IPS DF 6.9 (cell line): Measurements from ENCODE around the gene NDUFB2.
"Not testable (repeated sequence)": the region's sequence is repeated elsewhere in the genome, so short reads cannot be mapped to it uniquely, and the experiment has no call there.

Experiments used
- DNase-seq: peaks from one replicate; pipeline ENCODE4 v3.0.0-alpha.2; 2013; ENCODE audit warnings: low read depth, low spot score
- H3K27ac ChIP-seq: one replicate; pipeline ENCODE4 v1.5.1; 2013; ENCODE audit warnings: low read length, control low read depth
- H3K27me3 ChIP-seq: 2 replicates; pipeline ENCODE4 v1.6.1; 2013; ENCODE audit warnings: mild to moderate bottlenecking, low read length; ENCODE audit not compliant: control insufficient read depth, insufficient read depth
- H3K36me3 ChIP-seq: 2 replicates; pipeline ENCODE4 v1.6.1; 2013; ENCODE audit warnings: low read length; ENCODE audit not compliant: control insufficient read depth, insufficient read depth
- H3K4me1 ChIP-seq: 2 replicates; pipeline ENCODE4 v1.6.1; 2013; ENCODE audit warnings: low read length; ENCODE audit not compliant: control insufficient read depth, insufficient read depth
- H3K4me3 ChIP-seq: 2 replicates; pipeline ENCODE4 v1.5.1; 2013; ENCODE audit warnings: mild to moderate bottlenecking, low read length
- H3K9me3 ChIP-seq: 2 replicates; pipeline ENCODE4 v1.6.1; 2013; ENCODE audit warnings: low read length, inconsistent platforms; ENCODE audit not compliant: control insufficient read depth, insufficient read depth
- WGBS: extraction: QIAGEN DNeasy Blood & Tissue Kit; methylation state at CpG from one replicate; pipeline ENCODE4 v1.1.7; 2013; ENCODE audit warnings: mixed read lengths, missing lambda C conversion rate; ENCODE audit not compliant: insufficient read length, insufficient coverage; 5-methylcytosine and 5-hydroxymethylcytosine counted together

The NDUFB2 gene

GRCh38 chr7:140672382-140673062, 24.0 kb upstream of the NDUFB2 start, which contains the start of gene ADCK2:
Gene ADCK2, plus strand, starts transcription at chr7:140672945. Its CDS starts 386 bp downstream, at chr7:140673331.
- Histone ChIP-seq H3K36me3 (no peaks in the 10 kb centered on the region), H3K9me3 (no peaks in the 10 kb centered on the region), H3K4me1 (peaks cover 3% of the 10 kb centered on the region; the same call in 1 of the 2 replicates), H3K27ac (no peak within 1 kb of the TSS), H3K4me3 (peak within 1 kb of the TSS; percentile 65), H3K27me3 (no peaks in the 10 kb centered on the region)
- DNase-seq, result no peak
- no CpG with 5 or more reads among the region's 41 CpGs for WGBS

GRCh38 chr7:140673063-140673773, 23.3 kb upstream of the NDUFB2 start:
- Histone ChIP-seq H3K9me3 (no peaks in the 10 kb centered on the region), H3K27me3 (no peaks in the 10 kb centered on the region), H3K4me3 (peak overlapping the region; percentile 65), H3K36me3 (no peaks in the 10 kb centered on the region), H3K27ac (no peak overlapping the region), H3K4me1 (peaks cover 3% of the 10 kb centered on the region; the same call in 1 of the 2 replicates)
- DNase-seq, result peak; percentile 31
- WGBS, result no CpG with 5 or more reads among the region's 72 CpGs

- no CpG with 5 or more reads among the region's 18 CpGs for WGBS
- no peaks in the 10 kb centered on the region for H3K36me3 ChIP-seq
- H3K4me3 ChIP-seq, result peak overlapping the region; percentile 65; the same call in 1 of the 2 replicates
- H3K9me3 ChIP-seq, result no peaks in the 10 kb centered on the region
- no peak for DNase-seq
- no peak overlapping the region for H3K27ac ChIP-seq
- peaks cover 3% of the 10 kb centered on the region; the same call in 1 of the 2 replicates for H3K4me1 ChIP-seq
- H3K27me3 ChIP-seq, result no peaks in the 10 kb centered on the region
These were observed 22.7 kb upstream of the NDUFB2 start for GRCh38 chr7:140673774-140674155.

GRCh38 chr7:140674356-140674800, 22.1 kb upstream of the NDUFB2 start:
- no CpG with 5 or more reads among the region's 5 CpGs for WGBS
- Histone ChIP-seq H3K27me3 (no peaks in the 10 kb centered on the region), H3K9me3 (no peaks in the 10 kb centered on the region), H3K4me3 (no peak overlapping the region), H3K36me3 (no peaks in the 10 kb centered on the region), H3K4me1 (peaks cover 3% of the 10 kb centered on the region; the same call in 1 of the 2 replicates), H3K27ac (no peak overlapping the region)
- DNase-seq, result no peak

GRCh38 chr7:140674899-140675701, 21.4 kb upstream of the NDUFB2 start:
- no peaks in the 10 kb centered on the region for H3K36me3 ChIP-seq
- DNase-seq, result no peak
- H3K4me1 ChIP-seq, result peaks cover 3% of the 10 kb centered on the region; the same call in 1 of the 2 replicates
- H3K9me3 ChIP-seq, result no peaks in the 10 kb centered on the region
- no peaks in the 10 kb centered on the region for H3K27me3 ChIP-seq
- no peak overlapping the region for H3K4me3 ChIP-seq
- WGBS, result no CpG with 5 or more reads among the region's 8 CpGs
- H3K27ac ChIP-seq, result no peak overlapping the region

- no peaks in the 10 kb centered on the region for H3K36me3 ChIP-seq
- no CpG with 5 or more reads among the region's 4 CpGs for WGBS
- peaks cover 3% of the 10 kb centered on the region; the same call in 1 of the 2 replicates for H3K4me1 ChIP-seq
- DNase-seq, result no peak
- H3K4me3 ChIP-seq, result no peak overlapping the region
- no peak overlapping the region for H3K27ac ChIP-seq
- H3K27me3 ChIP-seq, result no peaks in the 10 kb centered on the region
- H3K9me3 ChIP-seq, result no peaks in the 10 kb centered on the region
These were observed 20.8 kb upstream of the NDUFB2 start for GRCh38 chr7:140675726-140676125.

GRCh38 chr7:140676306-140676705, 20.2 kb upstream of the NDUFB2 start:
- no peaks in the 10 kb centered on the region for H3K27me3 ChIP-seq
- H3K36me3 ChIP-seq, result no peaks in the 10 kb centered on the region
- WGBS, result no CpG with 5 or more reads among the region's 3 CpGs
- no peak overlapping the region for H3K27ac ChIP-seq
- no peak for DNase-seq
- H3K4me3 ChIP-seq, result no peak overlapping the region
- H3K9me3 ChIP-seq, result no peaks in the 10 kb centered on the region
- peaks cover 3% of the 10 kb centered on the region; the same call in 1 of the 2 replicates for H3K4me1 ChIP-seq

GRCh38 chr7:140676956-140677355, 19.6 kb upstream of the NDUFB2 start:
- H3K27ac ChIP-seq, H3K4me3 ChIP-seq, H3K9me3 ChIP-seq, H3K27me3 ChIP-seq, H3K4me1 ChIP-seq, DNase-seq, H3K36me3 ChIP-seq: not testable (repeated sequence)
- no CpG with 5 or more reads among the region's 11 CpGs for WGBS

GRCh38 chr7:140677496-140677895, 19.0 kb upstream of the NDUFB2 start:
- H3K4me3 ChIP-seq, result no peak overlapping the region
- no peaks in the 10 kb centered on the region for H3K27me3 ChIP-seq
- H3K4me1 ChIP-seq, result no peaks in the 10 kb centered on the region
- WGBS, result no CpG with 5 or more reads among the region's 3 CpGs
- H3K9me3 ChIP-seq, result no peaks in the 10 kb centered on the region
- H3K27ac ChIP-seq, result no peak overlapping the region
- no peaks in the 10 kb centered on the region for H3K36me3 ChIP-seq
- DNase-seq, result no peak
